ENCODE data around the gene LRP8. TPM values are rescaled to one million over a fixed set of nuclear protein-coding genes. Genes with fewer than 3 reads are reported as not detected.

Gene LRP8
- total and polyA plus RNA-seq, 2 donors from 2014 or later, result 1.4 to 6.9 TPM

GRCh38 chr1:53354119-53354518, 26.2 kb upstream of the LRP8 start:
- Histone ChIP-seq H3K4me1 (ENCODE audit: control insufficient read depth in 2 of 3, insufficient read depth in 2 of 3, low read depth in 1 of 3, low read length in 3 of 3) (no peaks in the 10 kb centered on the region), H3K36me3 (ENCODE audit: control insufficient read depth in 2 of 3, insufficient read depth in 3 of 3, low read length in 3 of 3) (no peaks in the 10 kb centered on the region), H3K27me3 (ENCODE audit: control insufficient read depth, insufficient read depth, low read length) (no peaks in the 10 kb centered on the region), H3K9me3 (ENCODE audit: control insufficient read depth in 2 of 3, insufficient read depth in 1 of 3, low read length in 3 of 3) (peaks cover 0 to 4% (median 0%) of the 10 kb centered on the region in 3 donors), H3K4me3 (ENCODE audit: low read length in 3 of 3) (no peak overlapping the region), H3K27ac (ENCODE audit: low read depth in 2 of 2, low read length in 2 of 2) (no peak overlapping the region), H3K9ac (ENCODE audit: low read length in 3 of 3) (no peak overlapping the region)
- no peak for TF ChIP-seq CTCF (IDR thresholded peaks at IDR 0.05; ENCODE audit: borderline replicate concordance, extremely low read depth, insufficient read depth)
- FAIRE-seq (no peak), DNase-seq (no peak)
- intact Hi-C loops (cut with DNase I), result no loop called here

- FAIRE-seq, result no peak
- H3K4me3 ChIP-seq (ENCODE audit: low read length in 3 of 3), result no peak overlapping the region
Measured at GRCh38 chr1:53352561-53352960, 24.7 kb upstream of the LRP8 start.

GRCh38 chr1:53350853-53351767, 23.2 kb upstream of the LRP8 start:
- no peaks in the 10 kb centered on the region for H3K4me1 ChIP-seq (ENCODE audit: control insufficient read depth in 2 of 3, insufficient read depth in 2 of 3, low read depth in 1 of 3, low read length in 3 of 3)
- no peaks in the 10 kb centered on the region for H3K27me3 ChIP-seq (ENCODE audit: control insufficient read depth, insufficient read depth, low read length)
- no peak overlapping the region for H3K27ac ChIP-seq (ENCODE audit: low read depth in 2 of 2, low read length in 2 of 2)
- H3K4me3 ChIP-seq (ENCODE audit: low read length in 3 of 3), result no peak overlapping the region
- intact Hi-C loops (cut with DNase I), result no loop called here
- DNase-seq, result peak in 1 of 5 donors; percentile 29
- H3K9ac ChIP-seq (ENCODE audit: low read length in 3 of 3), result no peak overlapping the region
- no peak for TF ChIP-seq CTCF (IDR thresholded peaks at IDR 0.05; ENCODE audit: borderline replicate concordance, extremely low read depth, insufficient read depth)
- H3K36me3 ChIP-seq (ENCODE audit: control insufficient read depth in 2 of 3, insufficient read depth in 3 of 3, low read length in 3 of 3), result no peaks in the 10 kb centered on the region
- no peaks in the 10 kb centered on the region for H3K9me3 ChIP-seq (ENCODE audit: control insufficient read depth in 2 of 3, insufficient read depth in 1 of 3, low read length in 3 of 3)
- FAIRE-seq, result no peak

More at GRCh38 chr1:53352561-53352960, 24.7 kb upstream of the LRP8 start:
- no peak for TF ChIP-seq CTCF (IDR thresholded peaks at IDR 0.05; ENCODE audit: borderline replicate concordance, extremely low read depth, insufficient read depth)
- DNase-seq, result no peak
- Histone ChIP-seq H3K9ac (ENCODE audit: low read length in 3 of 3) (no peak overlapping the region), H3K27me3 (ENCODE audit: control insufficient read depth, insufficient read depth, low read length) (no peaks in the 10 kb centered on the region), H3K9me3 (ENCODE audit: control insufficient read depth in 2 of 3, insufficient read depth in 1 of 3, low read length in 3 of 3) (peaks cover 0 to 4% (median 0%) of the 10 kb centered on the region in 3 donors), H3K36me3 (ENCODE audit: control insufficient read depth in 2 of 3, insufficient read depth in 3 of 3, low read length in 3 of 3) (no peaks in the 10 kb centered on the region), H3K27ac (ENCODE audit: low read depth in 2 of 2, low read length in 2 of 2) (no peak overlapping the region), H3K4me1 (ENCODE audit: control insufficient read depth in 2 of 3, insufficient read depth in 2 of 3, low read depth in 1 of 3, low read length in 3 of 3) (no peaks in the 10 kb centered on the region)
- intact Hi-C loops (cut with DNase I), result no loop called here

Measured in kidney (tissue), 14 donors.